HG03432 (cell line): ENCODE measurements around the gene DPP6.
A peak's percentile ranks its signal among the peaks of the same experiment; 100 is the strongest.

ENCODE experiments used
- ATAC-seq: cut with Tn5 transposase; IDR thresholded peaks from one replicate; pipeline ENCODE4 v1.9.1; 2021; ENCODE audit warnings: mild to moderate bottlenecking, moderate library complexity; ENCODE audit not compliant: unreplicated experiment

DPP6 gene

DNA sequence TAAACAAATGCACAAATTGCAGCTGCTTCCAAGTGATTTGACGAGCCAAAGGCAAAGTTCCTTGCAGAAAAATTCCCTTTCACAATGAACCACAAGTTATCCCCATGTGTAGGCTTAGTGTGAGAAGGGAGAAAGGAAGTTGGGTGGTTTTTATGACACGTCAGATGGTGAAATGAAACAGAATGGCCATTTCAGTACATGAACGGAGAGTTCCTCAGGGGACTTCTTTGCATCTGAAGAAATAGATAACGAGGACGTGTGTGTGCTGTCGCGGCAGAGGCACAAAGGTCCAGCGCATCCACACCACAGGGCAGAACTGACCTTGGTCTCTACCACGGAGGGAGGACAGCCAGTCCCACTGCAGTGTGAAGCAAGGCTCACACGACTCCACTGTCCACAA is 814.9 kb downstream of the DPP6 start:
- ATAC-seq: peak; percentile 74

DNA sequence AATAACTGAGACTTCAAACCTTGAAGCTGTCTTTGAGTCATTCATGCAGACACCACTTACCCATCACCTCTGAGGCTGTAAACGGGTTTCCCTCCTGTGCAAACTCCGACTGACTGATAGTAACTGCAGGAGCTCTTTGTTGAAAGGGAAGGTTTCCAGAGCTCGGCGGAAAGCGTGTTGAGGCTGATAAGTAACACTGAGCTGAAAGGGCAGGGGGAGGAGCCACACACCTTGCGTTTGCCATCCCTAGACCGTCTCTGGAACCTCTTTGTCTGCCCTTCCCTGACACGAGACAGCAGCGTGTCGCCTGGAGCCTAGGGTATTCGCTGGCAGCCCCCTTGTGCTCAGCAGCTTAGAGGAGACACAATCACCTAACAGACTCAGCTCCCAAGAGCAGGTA is 816.7 kb downstream of the DPP6 start:
- peak; percentile 21 for ATAC-seq

DNA sequence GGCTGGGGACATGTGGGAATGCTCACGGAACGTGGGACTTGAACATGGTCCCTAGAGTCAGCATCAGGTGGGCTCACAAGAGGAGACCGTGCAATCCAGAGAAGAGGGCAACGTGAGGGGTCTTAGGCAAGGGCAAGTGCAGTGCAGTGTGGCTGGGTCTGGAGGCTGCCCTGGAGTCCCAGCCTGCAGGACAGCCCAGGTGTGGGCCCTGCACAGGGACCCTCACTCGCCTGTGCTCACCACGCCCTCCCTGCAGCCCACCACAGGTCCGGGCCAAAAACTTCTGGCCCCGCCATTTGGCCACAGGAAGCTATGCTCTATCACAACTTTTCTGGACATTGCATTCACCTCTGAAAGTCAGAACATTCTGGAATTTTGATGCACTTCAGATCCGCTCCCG is 817.2 kb downstream of the DPP6 start:
- no peak for ATAC-seq

DNA sequence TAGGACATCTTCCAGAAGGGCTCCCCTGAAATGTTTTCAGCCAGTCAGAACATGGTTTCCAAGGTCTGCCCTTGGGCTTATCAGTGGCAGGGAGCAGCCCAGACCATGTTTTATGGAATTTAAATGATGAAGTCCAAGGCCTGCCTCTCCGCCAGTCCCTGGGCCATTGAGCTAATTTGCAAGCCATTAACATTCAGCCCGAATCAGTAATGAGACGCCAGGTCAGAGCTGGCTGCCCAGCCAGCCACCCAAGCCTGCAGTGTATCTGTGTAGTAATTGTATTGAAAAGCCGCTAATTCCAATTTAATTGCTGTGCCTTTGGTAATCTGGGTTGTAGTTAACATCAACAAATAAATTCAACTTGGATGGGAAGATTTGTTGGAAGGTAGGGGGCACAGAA is 819.3 kb downstream of the DPP6 start:
- ATAC-seq: no peak

DNA sequence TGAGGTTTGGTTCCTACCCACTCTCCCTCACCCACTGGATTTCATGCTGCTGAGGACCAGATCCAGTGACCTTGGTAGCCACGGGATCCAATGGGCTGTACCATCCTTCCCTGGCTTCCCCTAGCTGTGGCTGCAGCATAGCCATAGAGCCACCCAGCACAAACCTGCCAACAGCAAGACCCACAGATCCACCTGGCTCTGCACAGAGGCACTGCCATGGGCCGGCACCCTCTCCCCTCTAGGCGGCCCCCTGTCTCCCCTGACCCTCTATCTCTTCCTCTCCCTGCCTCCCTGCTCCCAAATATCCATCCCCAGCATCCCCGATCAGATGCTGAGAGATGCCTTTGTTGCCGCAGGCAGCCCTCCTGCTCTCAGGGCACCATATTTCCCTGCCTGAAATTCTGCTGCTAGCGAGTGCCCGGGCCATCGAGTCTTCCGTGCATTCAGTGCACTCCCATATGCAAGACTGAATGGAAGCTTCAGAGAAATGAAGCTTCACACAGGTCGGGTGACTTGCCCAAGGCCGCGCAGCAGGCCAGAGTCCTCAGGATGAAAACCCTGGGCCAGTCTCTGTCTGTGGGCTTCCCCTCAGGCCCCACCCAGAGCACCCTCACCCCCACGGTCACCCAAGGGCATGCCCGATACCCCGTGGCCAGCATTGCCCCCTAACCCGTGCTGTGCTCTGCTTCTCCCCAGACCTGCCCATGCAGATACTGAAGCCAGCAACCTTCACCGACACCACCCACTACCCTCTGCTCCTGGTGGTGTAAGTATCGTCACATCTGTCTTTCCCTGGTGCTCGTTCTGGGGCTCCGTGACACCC is 819.9 kb downstream of the DPP6 start:
- no peak for ATAC-seq

- ATAC-seq: no peak
Observed at GRCh38 chr7:154872811-154873499, 820.8 kb downstream of the DPP6 start.

- no peak for ATAC-seq
Observed at GRCh38 chr7:154873500-154874121, 821.4 kb downstream of the DPP6 start.

GRCh38 chr7:154874409-154875113 is 822.4 kb downstream of the DPP6 start:
- ATAC-seq: no peak

GRCh38 chr7:154875297-154875696 is 823.1 kb downstream of the DPP6 start:
- no peak for ATAC-seq

DNA sequence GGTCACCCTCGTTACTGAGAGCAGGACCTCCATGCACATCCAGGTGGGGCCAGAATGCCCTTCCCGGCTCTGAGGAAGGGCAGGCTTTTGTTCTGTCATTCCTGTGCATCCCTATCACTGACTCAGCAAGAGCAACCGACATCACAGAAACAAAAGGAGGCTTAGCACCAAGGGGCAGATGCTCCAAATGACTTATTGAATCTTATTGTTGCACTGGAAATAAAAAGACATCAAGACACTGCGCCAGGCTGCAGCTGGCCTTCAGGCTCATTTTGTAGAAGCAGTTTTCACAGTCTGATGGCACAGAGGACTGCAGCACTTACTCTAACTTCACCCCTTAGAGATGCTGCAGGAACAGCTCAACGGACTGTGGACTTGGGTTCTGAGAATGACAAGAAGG is 824.3 kb downstream of the DPP6 start:
- no peak for ATAC-seq

- ATAC-seq: no peak
Observed at GRCh38 chr7:154877031-154877430, 824.8 kb downstream of the DPP6 start.

DNA sequence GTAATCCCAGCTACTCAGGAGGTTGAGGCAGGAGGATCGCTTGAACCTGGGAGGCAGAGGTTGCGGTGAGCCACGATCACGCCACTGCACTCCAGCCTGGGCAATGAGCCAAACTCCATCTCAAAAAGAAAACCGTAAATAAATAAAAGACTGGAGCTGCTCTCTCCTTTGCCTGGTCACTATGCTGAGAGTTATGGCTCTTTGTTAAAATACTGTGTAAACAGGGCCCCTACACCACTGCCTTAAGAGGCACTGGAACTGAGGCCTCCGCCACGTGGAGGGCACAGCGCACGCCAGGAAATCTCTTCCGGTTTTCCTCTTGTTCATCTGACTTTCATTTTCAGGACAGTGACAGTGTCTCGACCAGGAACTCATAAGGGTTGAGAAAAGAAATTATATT is 827.4 kb downstream of the DPP6 start:
- no peak for ATAC-seq

- no peak for ATAC-seq
Observed at GRCh38 chr7:154880513-154880912, 828.3 kb downstream of the DPP6 start.

GRCh38 chr7:154881026-154881425 is 828.8 kb downstream of the DPP6 start:
- no peak for ATAC-seq

GRCh38 chr7:154881526-154881925 is 829.3 kb downstream of the DPP6 start:
- ATAC-seq: no peak

DNA sequence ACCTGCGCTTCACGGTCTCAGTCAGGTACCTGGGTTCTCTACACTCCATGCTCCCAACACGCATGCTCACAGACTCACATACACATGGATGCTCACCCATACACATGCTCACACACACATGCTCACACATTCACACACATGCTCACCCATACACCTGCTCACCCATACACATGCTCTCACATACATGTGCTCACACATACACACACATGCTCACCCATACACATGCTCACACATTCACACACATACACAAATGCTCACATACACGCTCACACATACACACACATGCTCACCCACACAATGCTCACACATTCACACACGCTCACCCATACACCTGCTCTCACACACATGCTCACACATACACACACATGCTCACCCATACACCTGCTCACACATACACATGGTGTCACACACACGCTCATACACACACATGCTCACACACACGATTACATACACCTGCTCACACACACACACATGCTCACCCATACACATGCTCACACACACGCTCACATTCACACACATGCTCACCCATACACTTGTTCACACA is 830.8 kb downstream of the DPP6 start:
- ATAC-seq: no peak

DNA sequence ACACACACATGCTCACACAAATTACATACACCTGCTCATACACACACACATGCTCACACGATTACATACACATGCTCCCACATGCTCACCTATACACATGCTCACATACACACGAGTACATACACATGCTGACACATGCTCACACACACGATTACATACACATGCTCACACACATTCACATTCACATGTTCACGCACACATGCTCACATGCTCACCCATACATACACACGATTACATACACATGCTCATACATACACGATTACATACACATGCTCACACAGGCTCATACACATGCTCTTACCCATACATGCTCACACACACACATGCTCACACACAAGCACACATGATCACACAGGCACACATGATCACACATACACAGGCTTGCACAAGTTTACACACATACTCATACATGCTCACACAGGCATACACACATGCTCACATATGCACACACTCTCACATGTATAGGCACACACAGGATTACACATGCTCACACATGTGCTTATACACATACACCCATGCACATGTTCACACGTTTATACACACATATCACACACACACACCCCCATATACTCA is 832.2 kb downstream of the DPP6 start:
- ATAC-seq: no peak

DNA sequence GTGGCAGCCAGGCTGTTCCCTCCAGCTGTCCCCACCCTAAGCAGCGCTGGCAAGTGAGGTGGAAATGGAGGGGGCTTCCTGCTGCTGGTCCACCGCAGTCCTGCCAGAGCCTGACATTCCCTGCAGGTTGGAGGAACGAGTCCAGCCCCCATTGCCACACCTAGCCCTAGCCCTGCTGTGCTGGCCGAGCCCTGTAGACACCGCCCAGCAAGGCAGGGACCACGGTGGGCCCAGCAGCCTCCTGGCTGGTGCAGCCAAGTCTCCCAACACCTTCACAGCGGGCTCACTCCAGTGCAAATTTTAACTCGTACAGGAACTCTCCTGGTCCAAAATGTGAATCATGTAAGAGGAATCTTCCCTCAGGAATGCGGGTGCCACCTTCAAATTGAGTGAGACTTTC is 834.4 kb downstream of the DPP6 start:
- ATAC-seq: no peak

DNA sequence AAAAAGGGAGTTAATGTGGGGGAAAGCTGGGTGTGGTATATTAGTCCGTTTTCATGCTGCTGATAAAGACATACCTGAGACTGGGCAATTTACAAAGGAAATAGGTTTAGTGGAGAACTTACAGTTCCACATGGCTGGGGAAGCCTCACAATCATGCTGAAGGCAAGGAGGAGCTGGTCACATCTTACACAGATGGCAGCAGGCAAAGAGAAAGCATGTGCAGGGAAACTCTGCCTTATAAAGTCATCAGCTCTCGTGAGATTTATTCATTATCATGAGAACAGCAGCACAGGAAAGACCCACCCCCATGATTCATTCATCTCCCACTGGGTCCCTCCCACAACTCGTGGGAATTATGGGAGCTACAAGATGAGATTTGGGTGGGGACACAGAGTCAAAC is 836.5 kb downstream of the DPP6 start:
- ATAC-seq: no peak

DNA sequence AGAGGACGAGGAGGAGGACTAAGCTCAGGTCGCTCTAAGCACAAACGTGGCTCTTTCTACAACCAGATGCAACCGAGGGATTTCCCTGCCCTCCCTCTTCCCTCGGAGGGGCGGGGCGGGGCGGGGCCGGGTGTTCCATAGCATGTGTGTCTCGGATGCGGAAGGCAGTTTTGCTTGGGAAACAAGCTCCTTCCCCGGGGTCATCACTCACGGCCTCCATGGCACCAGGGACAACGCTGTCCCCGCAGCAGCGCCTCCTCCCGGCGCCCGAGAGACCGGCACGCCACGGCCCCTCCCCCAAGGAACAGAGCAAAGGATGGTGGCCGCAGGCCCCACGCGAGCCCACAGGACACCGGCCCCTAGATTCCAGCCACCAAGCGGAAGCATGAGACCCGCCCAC is 840.3 kb downstream of the DPP6 start:
- ATAC-seq: no peak

DNA sequence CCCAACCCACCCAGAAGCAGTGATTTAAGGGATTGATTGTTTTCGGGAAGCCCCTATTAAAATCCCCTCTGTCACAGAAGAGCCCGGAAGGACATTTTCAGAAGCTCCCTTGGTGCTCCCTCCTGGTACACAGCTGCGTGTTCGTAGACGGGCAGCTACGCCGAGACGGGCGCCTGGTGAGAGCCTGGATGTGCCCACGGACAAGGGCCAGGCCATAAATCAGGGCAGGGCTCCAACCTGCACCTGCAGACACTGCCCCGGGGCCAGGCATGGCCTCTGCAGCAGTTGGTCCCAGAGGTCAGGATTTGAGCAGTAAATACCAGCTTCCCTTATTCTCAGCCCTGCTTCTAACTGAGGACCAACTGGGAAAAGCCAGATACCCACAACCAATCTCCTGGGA is 843.9 kb downstream of the DPP6 start:
- ATAC-seq: no peak
